T-helper 1 cell treated with Interleukin-12 subunit alpha and Interleukin-12 subunit beta and Interleukin-4 antibody, amounts not matched to agents 30 μg/mL and 1 μg/mL, for 36 hours (primary cell): ENCODE results near the gene CBX4.

Experiments used
- H3K27ac Mint-ChIP-seq: one replicate; pipeline ENCODE4 v1.8.0; 2021; ENCODE audit warnings: mild to moderate bottlenecking, mixed read lengths
- H3K27me3 Mint-ChIP-seq: one replicate; pipeline ENCODE4 v1.8.0; 2021; ENCODE audit warnings: low read depth, mixed read lengths
- H3K36me3 Mint-ChIP-seq: one replicate; pipeline ENCODE4 v1.8.0; 2021; ENCODE audit warnings: low read depth, mixed read lengths
- H3K4me1 Mint-ChIP-seq: one replicate; pipeline ENCODE4 v1.8.0; 2021; ENCODE audit warnings: low read depth, mixed read lengths
- H3K4me3 Mint-ChIP-seq: one replicate; pipeline ENCODE4 v1.8.0; 2021; ENCODE audit warnings: mild to moderate bottlenecking, moderate library complexity, mixed read lengths
- H3K9me3 Mint-ChIP-seq: one replicate; pipeline ENCODE4 v1.8.0; 2021; ENCODE audit warnings: mixed read lengths

CBX4 gene

DNA sequence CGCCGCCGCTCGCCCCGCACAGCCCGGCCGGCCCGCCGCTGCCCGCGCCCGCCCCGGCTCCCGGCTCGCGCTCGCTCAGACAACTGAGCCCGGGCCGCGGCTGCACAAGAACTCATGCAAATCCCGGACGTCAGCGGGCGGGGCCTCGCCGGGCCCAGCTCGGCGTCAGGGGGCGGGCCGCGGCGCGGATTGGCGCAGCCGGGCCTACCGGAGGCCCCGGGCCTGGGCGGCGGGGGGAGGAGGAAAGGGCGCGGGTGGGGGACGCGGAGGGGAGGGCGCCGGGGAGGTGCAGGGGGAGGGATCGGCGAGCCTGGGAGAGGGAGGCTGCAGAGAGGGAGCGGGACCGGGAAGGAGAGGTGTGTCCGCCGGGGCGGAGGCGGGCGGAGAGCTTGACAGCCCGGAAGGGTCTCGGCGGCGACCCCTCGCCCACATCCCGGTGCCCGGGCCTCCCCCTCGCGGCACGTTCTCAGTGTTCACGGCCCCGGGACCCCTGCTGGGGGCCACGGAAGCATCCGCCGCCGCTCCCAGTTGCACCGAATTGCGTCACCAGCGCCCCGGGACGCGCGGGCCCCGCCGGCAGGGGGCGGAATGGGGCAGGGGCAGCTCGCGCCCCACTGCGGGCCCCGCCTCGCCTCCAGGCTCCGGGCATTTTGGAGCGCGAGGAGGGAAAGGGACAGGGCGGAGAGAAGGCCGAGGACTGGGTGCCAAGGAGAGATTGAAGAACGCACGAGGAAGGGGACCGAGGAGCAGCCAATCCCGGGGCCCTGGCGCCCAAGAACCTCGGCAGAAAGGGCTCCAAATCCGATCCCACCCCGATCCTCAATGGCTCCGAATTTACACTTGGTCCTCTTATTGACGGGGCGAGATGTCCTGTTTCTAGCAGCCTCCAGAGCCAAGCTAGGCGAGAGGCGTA lies at the start of gene CBX4:
Gene CBX4 (minus strand): TSS at position 85 of the 913 bp plus-strand sequence. CDS start 189 bp downstream, outside the sequence.
- peak within 1 kb of the TSS; percentile 92 for H3K4me3 Mint-ChIP-seq
- peaks cover 7% of the 10 kb centered on the region for H3K36me3 Mint-ChIP-seq
- peak within 1 kb of the TSS; percentile 95 for H3K27ac Mint-ChIP-seq
- no peaks in the 10 kb centered on the region for H3K9me3 Mint-ChIP-seq
- peaks cover 30% of the 10 kb centered on the region for H3K27me3 Mint-ChIP-seq
- peaks cover 24% of the 10 kb centered on the region for H3K4me1 Mint-ChIP-seq

DNA sequence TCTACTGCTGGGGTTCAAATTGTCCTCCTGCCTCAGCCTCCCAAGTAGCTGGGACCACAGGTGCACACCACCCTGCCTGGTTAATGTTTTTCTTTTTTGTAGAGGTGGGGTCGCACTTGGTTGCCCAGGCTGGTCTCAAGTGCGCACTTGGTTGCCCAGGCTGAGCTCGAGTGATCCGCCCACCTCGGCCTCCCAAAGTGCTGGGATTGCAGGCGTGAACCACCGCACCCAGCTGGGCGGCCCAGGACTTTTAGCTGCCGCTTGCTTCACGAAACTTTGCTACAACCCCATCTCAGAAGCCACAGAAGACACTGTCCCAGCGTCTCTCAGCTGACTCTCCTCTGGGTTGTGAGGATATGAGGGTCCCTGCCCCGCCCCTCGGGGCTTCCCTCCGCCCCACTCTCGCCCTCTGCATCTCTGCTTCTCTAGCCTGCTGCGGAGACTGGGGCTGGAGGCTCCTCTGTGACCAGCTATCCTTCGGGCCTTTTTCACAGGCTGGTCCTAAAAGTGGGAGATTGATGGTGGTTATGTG lies 48.8 kb upstream of the CBX4 start:
- H3K27me3 Mint-ChIP-seq, result peaks cover 30% of the 10 kb centered on the region
- H3K4me1 Mint-ChIP-seq, result no peaks in the 10 kb centered on the region
- no peaks in the 10 kb centered on the region for H3K9me3 Mint-ChIP-seq

DNA sequence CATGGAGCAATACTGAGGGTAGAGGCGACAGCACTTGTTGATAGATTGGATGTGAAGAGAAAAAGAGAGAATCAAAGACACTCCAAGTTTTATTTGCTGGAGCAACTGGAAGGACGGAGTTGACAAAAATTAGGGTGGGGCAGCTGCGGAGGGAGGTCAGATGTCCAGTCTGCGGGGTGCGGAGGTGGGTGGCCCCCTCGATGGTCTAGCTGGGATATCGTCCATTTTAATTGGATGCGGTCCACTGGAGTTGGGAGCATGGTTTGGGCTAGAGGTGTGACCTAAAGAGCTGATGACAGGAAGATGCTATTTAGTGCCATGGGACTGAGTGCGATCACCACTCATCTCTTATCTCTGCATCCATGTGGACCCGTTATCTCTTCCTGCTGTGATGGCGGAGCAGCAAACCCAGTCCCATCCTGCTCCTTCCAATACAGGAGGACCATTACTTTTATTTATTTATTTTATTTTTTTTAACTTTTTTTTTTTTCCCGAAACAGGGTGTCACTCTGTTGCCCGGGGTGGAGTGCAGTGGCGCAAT lies 48.3 kb upstream of the CBX4 start:
- Mint-ChIP-seq H3K27me3 (peaks cover 34% of the 10 kb centered on the region), H3K4me3 (no peak overlapping the region), H3K9me3 (no peaks in the 10 kb centered on the region), H3K27ac (no peak overlapping the region), H3K4me1 (no peaks in the 10 kb centered on the region), H3K36me3 (no peaks in the 10 kb centered on the region)

More for the DNA sequence above, 48.8 kb upstream of the CBX4 start:
- Mint-ChIP-seq H3K4me3 (no peak overlapping the region), H3K27ac (no peak overlapping the region), H3K36me3 (no peaks in the 10 kb centered on the region)

DNA sequence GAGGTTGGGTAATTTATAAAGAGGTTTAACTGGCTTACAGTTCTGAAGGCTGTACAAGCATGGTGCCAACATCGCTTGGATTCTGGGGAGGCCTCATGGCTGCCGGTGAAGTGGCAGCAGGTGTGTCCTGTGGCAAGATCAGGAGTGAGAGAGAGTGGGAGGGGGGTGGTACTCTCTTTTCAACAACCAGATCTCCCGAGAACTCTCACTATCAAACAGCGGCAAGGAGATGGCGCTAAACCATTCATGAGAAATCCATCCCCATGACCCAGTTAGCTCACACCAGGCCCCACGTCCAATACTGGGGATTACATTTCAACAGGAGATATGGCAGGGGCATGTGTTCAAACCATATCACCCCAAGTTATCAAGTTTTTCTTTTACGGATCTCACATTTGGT lies 44.0 kb upstream of the CBX4 start:
- Mint-ChIP-seq H3K4me1 (no peaks in the 10 kb centered on the region), H3K36me3 (no peaks in the 10 kb centered on the region)

DNA sequence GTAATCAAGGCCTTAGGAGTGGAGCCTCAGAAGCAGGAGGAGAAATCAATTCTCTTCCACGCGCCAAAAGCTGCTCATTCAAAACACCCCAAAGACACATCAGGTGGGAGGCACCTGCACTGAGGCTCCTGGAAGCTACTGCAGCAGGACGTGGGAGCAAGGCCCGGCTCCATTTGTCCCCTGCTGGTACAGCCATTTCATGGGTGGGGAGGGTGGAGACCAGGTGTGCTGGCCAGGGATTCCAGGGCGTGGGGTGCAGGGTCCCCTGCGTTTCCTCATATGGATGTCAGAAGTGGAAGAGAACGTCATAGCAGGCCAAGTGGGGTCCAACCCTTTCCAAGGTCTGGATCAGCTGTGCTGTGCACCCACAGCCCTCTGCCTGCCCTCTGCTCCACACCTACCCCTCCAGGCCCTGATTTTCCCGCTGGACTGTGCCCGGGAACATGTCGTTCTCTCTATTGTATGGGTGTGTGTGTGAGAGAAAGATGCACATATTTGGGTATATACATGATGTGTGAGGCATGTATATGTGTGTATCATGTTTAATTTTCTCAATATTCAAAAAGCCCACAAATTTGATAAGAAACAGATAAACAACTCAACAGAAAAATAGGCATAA lies 39.2 kb upstream of the CBX4 start:
- Mint-ChIP-seq H3K4me3 (no peak overlapping the region), H3K36me3 (no peaks in the 10 kb centered on the region), H3K27ac (no peak overlapping the region), H3K9me3 (no peaks in the 10 kb centered on the region), H3K27me3 (peaks cover 34% of the 10 kb centered on the region), H3K4me1 (peaks cover 2% of the 10 kb centered on the region)

More for the DNA sequence above, 44.0 kb upstream of the CBX4 start:
- Mint-ChIP-seq H3K9me3 (no peaks in the 10 kb centered on the region), H3K4me3 (no peak overlapping the region), H3K27ac (no peak overlapping the region), H3K27me3 (peaks cover 40% of the 10 kb centered on the region)

DNA sequence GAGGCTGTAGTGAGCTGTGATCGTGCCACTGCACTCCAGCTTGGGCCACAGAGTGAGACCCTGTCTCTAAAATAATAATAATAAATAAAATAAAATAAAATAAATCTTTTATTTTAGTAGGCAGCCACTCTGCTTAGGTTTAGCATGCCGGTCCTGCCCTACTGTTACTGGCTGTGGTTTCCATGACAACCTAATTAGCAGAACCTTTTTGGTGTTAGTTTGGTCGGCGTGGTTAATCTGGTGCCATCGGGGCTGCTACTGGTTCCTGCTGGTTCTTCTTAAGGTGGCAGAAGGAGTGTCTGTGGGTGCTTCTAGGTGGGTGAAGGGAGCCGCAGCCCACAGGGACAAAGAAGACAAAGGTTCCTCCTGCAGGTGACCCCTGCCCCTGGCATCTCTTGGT lies 37.8 kb upstream of the CBX4 start:
- H3K27ac Mint-ChIP-seq, result no peak overlapping the region
- H3K36me3 Mint-ChIP-seq, result no peaks in the 10 kb centered on the region
- no peaks in the 10 kb centered on the region for H3K9me3 Mint-ChIP-seq
- no peak overlapping the region for H3K4me3 Mint-ChIP-seq
- peaks cover 24% of the 10 kb centered on the region for H3K27me3 Mint-ChIP-seq
- peaks cover 6% of the 10 kb centered on the region for H3K4me1 Mint-ChIP-seq

DNA sequence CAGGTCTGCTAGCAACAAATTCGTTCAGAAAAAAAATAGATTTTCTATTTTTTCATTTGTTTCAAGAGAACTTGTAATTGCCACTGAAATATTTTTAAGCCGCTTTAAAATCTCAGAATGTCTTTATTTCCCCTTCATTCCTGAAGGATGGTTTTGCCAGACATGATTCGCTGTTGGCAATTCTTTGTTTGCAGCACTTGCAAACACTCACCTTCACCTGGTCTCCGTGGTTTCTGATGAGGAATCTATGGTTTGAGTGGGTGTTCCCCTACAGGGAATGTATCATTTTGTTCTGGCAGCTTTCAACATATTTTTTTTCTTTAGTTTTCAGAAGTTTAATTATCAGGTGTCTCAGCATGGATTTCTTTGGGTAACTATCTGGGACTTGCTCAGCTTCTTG lies 36.3 kb upstream of the CBX4 start:
- Mint-ChIP-seq H3K4me3 (no peak overlapping the region), H3K27me3 (peaks cover 16% of the 10 kb centered on the region), H3K36me3 (no peaks in the 10 kb centered on the region), H3K27ac (no peak overlapping the region), H3K9me3 (no peaks in the 10 kb centered on the region), H3K4me1 (peaks cover 6% of the 10 kb centered on the region)

DNA sequence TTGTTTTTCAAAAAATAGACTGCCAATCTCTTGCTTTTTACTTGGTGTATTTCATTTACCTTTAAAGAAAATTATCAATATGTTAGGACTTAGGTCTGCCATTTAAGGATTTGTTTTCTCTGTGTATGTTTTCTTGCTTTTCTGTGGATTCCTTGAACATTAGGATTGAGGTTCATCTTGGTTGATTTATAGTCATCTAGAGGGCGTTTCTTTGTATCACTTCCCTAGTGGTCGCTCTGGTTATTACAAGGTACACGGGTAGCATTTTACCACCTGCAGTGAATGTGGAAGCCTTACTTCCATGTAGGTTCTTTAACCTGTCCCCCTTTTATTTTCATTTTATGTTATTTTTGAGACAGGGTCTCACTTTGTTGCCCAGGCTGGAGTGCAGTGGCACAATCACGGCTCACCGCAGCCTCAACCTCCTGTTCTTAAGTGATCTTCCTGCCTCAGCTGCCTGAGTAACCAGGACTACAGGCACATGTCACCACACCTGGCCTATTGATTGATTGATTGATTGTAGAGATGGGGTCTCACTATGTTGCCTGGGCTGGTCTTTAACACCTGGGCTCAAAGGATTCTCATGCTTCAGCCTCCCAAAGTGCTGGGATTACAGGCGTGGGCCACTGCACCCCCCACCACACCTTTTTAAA lies 35.2 kb upstream of the CBX4 start:
- H3K27me3 Mint-ChIP-seq, result peaks cover 16% of the 10 kb centered on the region

DNA sequence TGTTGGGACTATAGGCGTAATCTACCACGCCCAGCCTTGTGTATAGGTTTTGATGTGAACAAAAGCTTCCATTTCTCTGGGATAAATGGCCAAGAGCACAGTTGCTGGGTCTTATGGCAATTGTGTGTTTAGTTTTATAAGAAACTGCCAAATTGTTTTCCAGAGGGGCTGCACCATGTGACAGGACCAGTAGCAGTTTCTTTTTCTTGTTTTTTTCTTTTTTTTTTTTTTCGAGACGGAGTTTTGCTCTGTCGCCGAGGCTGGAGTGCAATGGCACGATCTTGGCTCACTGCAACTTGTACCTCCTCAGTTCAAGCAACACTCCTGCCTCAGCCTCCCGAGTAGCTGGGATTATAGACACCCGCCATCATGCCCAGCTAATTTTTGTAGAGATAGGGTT lies 34.3 kb upstream of the CBX4 start:
- no peak overlapping the region for H3K27ac Mint-ChIP-seq
- peaks cover 6% of the 10 kb centered on the region for H3K4me1 Mint-ChIP-seq
- no peaks in the 10 kb centered on the region for H3K36me3 Mint-ChIP-seq
- H3K9me3 Mint-ChIP-seq, result no peaks in the 10 kb centered on the region
- H3K4me3 Mint-ChIP-seq, result no peak overlapping the region
- H3K27me3 Mint-ChIP-seq, result peaks cover 16% of the 10 kb centered on the region

More for the DNA sequence above, 35.2 kb upstream of the CBX4 start:
- H3K9me3 Mint-ChIP-seq, result no peaks in the 10 kb centered on the region
- no peak overlapping the region for H3K27ac Mint-ChIP-seq
- no peak overlapping the region for H3K4me3 Mint-ChIP-seq
- H3K36me3 Mint-ChIP-seq, result no peaks in the 10 kb centered on the region
- peaks cover 6% of the 10 kb centered on the region for H3K4me1 Mint-ChIP-seq

DNA sequence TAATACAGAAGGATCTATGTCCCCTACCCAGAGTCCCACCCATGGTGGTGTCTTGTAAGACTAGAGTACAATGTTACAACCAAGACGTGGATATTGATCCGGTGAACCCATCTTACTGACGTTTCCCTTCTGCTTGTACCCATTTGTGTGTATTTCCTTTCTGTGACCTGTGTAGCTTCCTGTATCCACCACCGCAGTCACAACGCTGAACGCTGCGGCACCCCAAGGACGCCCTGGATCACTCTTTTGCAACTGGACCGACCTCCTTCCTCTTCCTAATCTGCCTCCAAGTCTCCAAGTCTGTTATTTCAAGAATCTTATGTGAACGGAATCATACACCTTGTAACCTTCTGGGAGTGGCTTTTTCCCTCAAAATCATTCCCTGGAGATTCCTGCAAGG lies 33.5 kb upstream of the CBX4 start:
- H3K4me3 Mint-ChIP-seq, result no peak overlapping the region
- H3K9me3 Mint-ChIP-seq, result no peaks in the 10 kb centered on the region
- no peaks in the 10 kb centered on the region for H3K36me3 Mint-ChIP-seq
- peaks cover 6% of the 10 kb centered on the region for H3K4me1 Mint-ChIP-seq
- peak overlapping the region; percentile 57 for H3K27ac Mint-ChIP-seq
- H3K27me3 Mint-ChIP-seq, result peaks cover 14% of the 10 kb centered on the region

DNA sequence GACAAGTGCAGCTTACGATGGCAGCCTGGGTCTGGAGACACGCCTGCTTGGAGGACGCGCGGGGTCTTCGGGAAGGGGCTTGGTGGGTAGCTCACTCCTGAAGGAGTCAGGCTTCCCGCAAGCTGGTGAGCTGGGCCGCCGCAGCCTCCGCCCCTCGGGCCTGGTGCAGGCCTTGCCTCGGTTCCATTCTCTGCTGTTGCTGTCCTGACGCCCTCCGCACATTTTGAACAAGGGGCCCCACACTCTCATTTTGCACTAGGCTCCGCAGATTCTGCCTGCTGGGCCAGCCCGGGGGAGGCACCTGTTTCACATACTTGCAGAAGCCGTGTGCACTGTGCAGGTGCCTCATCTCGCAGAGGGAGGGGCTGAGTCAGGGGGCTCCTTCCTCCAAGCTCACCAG lies 31.9 kb upstream of the CBX4 start:
- Mint-ChIP-seq H3K9me3 (no peaks in the 10 kb centered on the region), H3K4me1 (peaks cover 15% of the 10 kb centered on the region), H3K27ac (no peak overlapping the region), H3K4me3 (no peak overlapping the region), H3K27me3 (peaks cover 5% of the 10 kb centered on the region), H3K36me3 (no peaks in the 10 kb centered on the region)

DNA sequence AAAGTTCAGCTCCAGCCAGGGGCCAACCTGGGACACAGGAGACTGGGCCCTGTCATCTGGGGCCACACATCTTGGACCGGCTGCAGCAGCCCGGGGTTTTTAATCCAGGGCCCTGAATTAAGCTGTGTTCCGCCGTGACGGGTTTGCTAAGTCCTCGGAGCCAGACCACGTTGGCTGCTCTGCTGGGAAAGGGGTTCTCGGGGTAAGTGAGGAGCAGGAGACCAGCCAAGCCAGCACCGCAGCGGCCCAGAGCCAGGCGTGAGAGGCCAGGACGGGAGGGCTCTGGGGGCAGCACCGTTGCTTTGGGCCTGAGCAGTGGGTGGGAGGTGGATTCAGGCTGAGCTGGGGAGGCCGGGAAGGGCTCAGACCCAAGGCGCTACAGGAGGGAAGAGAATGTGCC lies 31.3 kb upstream of the CBX4 start:
- H3K27me3 Mint-ChIP-seq, result peaks cover 4% of the 10 kb centered on the region
- H3K9me3 Mint-ChIP-seq, result no peaks in the 10 kb centered on the region

DNA sequence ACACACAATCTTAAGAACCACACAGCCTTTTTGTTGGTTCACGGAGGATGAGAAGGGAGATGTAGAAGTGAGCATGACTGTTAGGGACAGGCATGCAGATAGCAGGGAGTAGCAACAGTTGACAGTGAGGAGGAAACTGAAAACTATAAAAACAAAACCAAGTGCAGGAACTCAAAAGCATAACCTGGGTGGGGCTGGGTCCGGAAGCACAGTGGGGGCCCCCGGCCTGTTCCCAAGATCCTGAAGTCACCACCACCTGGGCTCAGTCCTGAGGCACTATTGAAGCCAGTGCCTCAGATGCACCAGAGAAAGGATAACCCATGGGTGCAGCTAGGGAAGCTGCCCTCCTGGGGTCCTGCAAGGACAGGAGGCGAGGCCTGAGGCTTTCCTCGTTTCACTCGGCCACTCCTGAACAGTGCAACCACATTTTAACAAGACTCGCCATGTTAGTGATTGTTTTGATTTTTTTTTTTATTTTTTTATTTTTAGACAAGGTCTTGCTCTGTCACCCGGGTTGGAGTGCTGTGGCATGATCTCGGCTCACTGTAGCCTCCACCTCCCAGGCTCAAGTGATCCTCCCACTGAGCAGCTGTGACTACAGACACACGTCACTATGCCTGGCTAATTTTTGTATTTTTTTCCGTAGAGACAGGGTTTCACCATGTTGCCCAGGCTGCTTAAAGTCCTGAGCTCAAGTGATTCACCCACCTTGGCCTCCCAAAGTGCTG lies 27.7 kb upstream of the CBX4 start:
- peaks cover 9% of the 10 kb centered on the region for H3K27me3 Mint-ChIP-seq
- peaks cover 13% of the 10 kb centered on the region for H3K4me1 Mint-ChIP-seq
- no peaks in the 10 kb centered on the region for H3K36me3 Mint-ChIP-seq
- H3K9me3 Mint-ChIP-seq, result no peaks in the 10 kb centered on the region
- peak overlapping the region; percentile 14 for H3K4me3 Mint-ChIP-seq
- peak overlapping the region; percentile 86 for H3K27ac Mint-ChIP-seq

More for the DNA sequence above, 31.3 kb upstream of the CBX4 start:
- H3K27ac Mint-ChIP-seq, result no peak overlapping the region
- H3K4me1 Mint-ChIP-seq, result peaks cover 17% of the 10 kb centered on the region
- H3K36me3 Mint-ChIP-seq, result no peaks in the 10 kb centered on the region
- no peak overlapping the region for H3K4me3 Mint-ChIP-seq
